Stimulated activated CD4-positive, alpha-beta T cell treated with anti-CD3 and anti-CD28 coated beads, TNF-alpha, amount 100 ng/mL, for 1 hour (primary cell): Measurements from ENCODE around the gene PRMT7.

ENCODE experiments used
- DNase-seq, 3 donors: peaks; one replicate each; pipeline ENCODE4 v3.0.0-alpha.2; 2020; ENCODE audit warnings: low read depth in 3 of 3, low spot score in 1 of 3

PRMT7 gene

GRCh38 chr16:68310774-68311511 is at the start of gene PRMT7, which contains the start of gene SLC7A6OS:
Gene PRMT7, plus strand, starts transcription at chr16:68311019. Its CDS starts 4,961 bp downstream, at chr16:68315980.
Gene SLC7A6OS, minus strand, starts transcription at chr16:68310946. Its CDS starts 20 bp downstream, at chr16:68310926.
- peak; percentile 72 to 80 (median 78) for DNase-seq

- DNase-seq: no peak
Measured at GRCh38 chr16:68263559-68264127, 47.2 kb upstream of the PRMT7 start.

- peak in 2 of 3 donors; percentile 65 to 79 for DNase-seq
Measured at GRCh38 chr16:68264128-68265077, 46.4 kb upstream of the PRMT7 start, which contains the start of gene SLC7A6. Gene SLC7A6, plus strand, starts transcription at chr16:68264526. Its CDS starts 10,201 bp downstream, at chr16:68274727.

GRCh38 chr16:68265078-68265920 is 45.5 kb upstream of the PRMT7 start:
- no peak for DNase-seq

- no peak for DNase-seq
Measured at GRCh38 chr16:68267612-68268405, 43.0 kb upstream of the PRMT7 start.

GRCh38 chr16:68269793-68270192 is 41.0 kb upstream of the PRMT7 start:
- no peak for DNase-seq

GRCh38 chr16:68270353-68270752 is 40.5 kb upstream of the PRMT7 start:
- no peak for DNase-seq

- no peak for DNase-seq
Measured at GRCh38 chr16:68272507-68273209, 38.2 kb upstream of the PRMT7 start.

GRCh38 chr16:68273459-68273858 is 37.4 kb upstream of the PRMT7 start:
- DNase-seq: no peak

- DNase-seq: no peak
Measured at GRCh38 chr16:68273896-68274295, 36.9 kb upstream of the PRMT7 start.

GRCh38 chr16:68274441-68274840 is 36.4 kb upstream of the PRMT7 start:
- DNase-seq: no peak

GRCh38 chr16:68275611-68276191 is 35.1 kb upstream of the PRMT7 start:
- DNase-seq: no peak

GRCh38 chr16:68276223-68276622 is 34.6 kb upstream of the PRMT7 start:
- no peak for DNase-seq

GRCh38 chr16:68279726-68280558 is 30.9 kb upstream of the PRMT7 start:
- DNase-seq: no peak

- DNase-seq: no peak
Measured at GRCh38 chr16:68281368-68282063, 29.3 kb upstream of the PRMT7 start.

- DNase-seq: no peak
Measured at GRCh38 chr16:68282064-68282452, 28.8 kb upstream of the PRMT7 start.

- no peak for DNase-seq
Measured at GRCh38 chr16:68283346-68283745, 27.5 kb upstream of the PRMT7 start.
